Activated T-cell treated with anti-CD3 and anti-CD28 coated beads for 24 hours (primary cell): ENCODE measurements around the gene HMGB2.
A peak's percentile ranks its signal among the peaks of the same experiment; 100 is the strongest.

ENCODE experiments used
- DNase-seq: peaks from one replicate; pipeline ENCODE4 v3.0.0-alpha.2; 2020; ENCODE audit warnings: low read depth

HMGB2 gene

GRCh38 chr4:173288296-173288695, 45.9 kb downstream of the HMGB2 start:
- DNase-seq, result peak; percentile 60

GRCh38 chr4:173287486-173287885, 46.7 kb downstream of the HMGB2 start:
- no peak for DNase-seq

GRCh38 chr4:173284463-173284862, 49.7 kb downstream of the HMGB2 start:
- DNase-seq, result no peak

- no peak for DNase-seq
Measured at GRCh38 chr4:173282626-173283025, 51.5 kb downstream of the HMGB2 start.

GRCh38 chr4:173282256-173282562, 51.9 kb downstream of the HMGB2 start:
- no peak for DNase-seq

GRCh38 chr4:173281406-173282255, 52.5 kb downstream of the HMGB2 start:
- DNase-seq, result no peak
